Right lobe of liver (tissue), 6 donors: Measurements from ENCODE around the gene TP53. TPM values are rescaled to one million over a fixed set of nuclear protein-coding genes. Genes with fewer than 3 reads are reported as not detected.
A peak's percentile ranks its signal among the peaks of the same experiment; 100 is the strongest.
"Not testable (repeated sequence)": the region's sequence is repeated elsewhere in the genome, so short reads cannot be mapped to it uniquely, and the experiment has no call there.

Experiments used
- ATAC-seq, 4 donors: fragments of 200-7000 bp; cut with Tn5 transposase; one replicate each; pipeline ENCODE4 v1.9.1; 2020; ENCODE audit warnings: mild to moderate bottlenecking in 4 of 4, moderate library complexity in 4 of 4
- DNase-seq, 3 donors: peaks; one replicate each; pipeline ENCODE4 v3.0.0-alpha.2; 2020
- H3K27ac ChIP-seq, 3 donors: fragments of 200-600 bp; one replicate each; pipeline ENCODE4 v1.8.0; 2022
- H3K27me3 ChIP-seq, 2 donors: fragments of 200-600 bp; one replicate each; pipeline ENCODE4 v1.8.0; 2022
- H3K36me3 ChIP-seq, 4 donors: fragments of 200-600 bp; sonication (generic) in 1 of 4; one replicate each; pipeline versions ENCODE4 v1.5.1 to v1.8.0; 2017 to 2022; ENCODE audit warnings: control low read depth in 1 of 4
- H3K4me1 ChIP-seq, 4 donors: fragments of 200-600 bp; sonication (generic) in 1 of 4; one replicate each; pipeline versions ENCODE4 v1.5.1 to v1.8.0; 2017 to 2022; ENCODE audit warnings: control low read depth in 1 of 4
- H3K4me3 ChIP-seq, 3 donors: fragments of 200-600 bp; one replicate each; pipeline ENCODE4 v1.8.0; 2022
- H3K9me3 ChIP-seq, 4 donors: fragments of 200-600 bp; sonication (generic) in 1 of 4; one replicate each; pipeline versions ENCODE4 v1.5.1 to v1.8.0; 2017 to 2022; ENCODE audit warnings: control low read depth in 1 of 4
- CTCF ChIP-seq, 4 donors: fragments of 200-600 bp in 3 of 4; fragments of 450-650 bp in 1 of 4; IDR thresholded peaks; one replicate each; pipeline versions ENCODE4 v1.5.1 to v1.8.0; 2016 to 2022; ENCODE audit warnings: antibody characterized with exemption in 4 of 4, mild to moderate bottlenecking in 2 of 4
- POLR2A ChIP-seq: fragments of 450-650 bp; IDR thresholded peaks from one replicate; pipeline ENCODE4 v1.6.1; 2017; ENCODE audit warnings: antibody characterized with exemption, mild to moderate bottlenecking
- WGBS: methylation state at CpG from one replicate; pipeline ENCODE4 v1.1.6; 2018; ENCODE audit warnings: low coverage, low lambda C conversion rate; ENCODE audit not compliant: insufficient coverage; ENCODE audit errors: missing lambda C conversion rate; 5-methylcytosine and 5-hydroxymethylcytosine counted together
- intact Hi-C, 2 donors: fragments of 100-400 bp; cut with DNase I; formaldehyde crosslinking; loops; one replicate each; pipeline versions ENCODE4 v1.11.2 to v1.14.1; 2022
- total RNA-seq, 6 experiments: library from RNA; depleted of rRNA in 2 of 6; stranded (reverse); fragments of >200 nt in 2 of 6; fragmentation: NEBNext Ultra II Directional in 3 of 6; extraction: Animal tissue kit (Norgen Biotek cat#: 25700) in 3 of 6; gene quantifications; one replicate each; pipeline versions ENCODE4 v1.1.0 to v1.2.4, GENCODE V29; 2016 to 2023
- donor health status: DM: no; HTN: yes; CAD: no.
- donor health status: DM: no; HTN: no; CAD: no.
- donor health status: DM: no; HTN: no; CAD: no.
- donor health status: DM: no; HTN: yes; CAD: no.
- donor health status: DM: no; HTN: yes; CAD: no.

TP53 gene
- total RNA-seq, 6 experiments from 2014 or later, result 12.9 to 30.0 (median 23.0) TPM

DNA sequence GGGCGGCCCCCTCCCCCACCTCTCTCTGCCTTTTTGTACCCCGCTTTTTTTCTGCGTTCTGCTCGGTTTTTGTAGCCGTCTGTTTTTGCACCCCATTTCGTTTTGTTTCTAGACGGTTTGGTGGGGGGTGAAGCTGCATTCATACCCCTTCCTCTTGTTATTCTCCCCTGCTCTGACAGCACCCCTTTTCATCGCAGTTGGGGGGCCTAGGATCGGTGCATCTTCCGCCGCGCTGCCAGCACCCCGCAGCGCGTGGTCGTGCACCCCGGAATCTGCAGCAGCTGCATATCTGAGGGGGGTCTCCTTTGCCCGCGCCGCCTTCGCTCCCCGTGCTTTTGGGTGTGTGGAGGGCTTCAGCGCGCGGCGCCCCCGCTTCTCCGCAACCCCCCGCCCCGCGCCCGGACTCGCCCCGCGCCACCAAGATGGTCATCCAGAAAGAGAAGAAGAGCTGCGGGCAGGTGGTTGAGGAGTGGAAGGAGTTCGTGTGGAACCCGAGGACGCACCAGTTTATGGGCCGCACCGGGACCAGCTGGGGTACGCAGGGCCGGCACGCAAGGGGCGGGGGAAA is 36.1 kb downstream of the TP53 start:
- 0% methylated on average over 17 of the region's 45 CpGs for WGBS
- Histone ChIP-seq H3K4me1 (peaks cover 0 to 13% (median 4%) of the 10 kb centered on the region in 4 donors), H3K27me3 (no peaks in the 10 kb centered on the region), H3K36me3 (no peaks in the 10 kb centered on the region), H3K27ac (no peak overlapping the region), H3K9me3 (no peaks in the 10 kb centered on the region), H3K4me3 (peak overlapping the region; percentile 32 to 48 (median 46))
- intact Hi-C loops, result no loop called here
- no peak for TF ChIP-seq CTCF (IDR thresholded peaks at IDR 0.05)
- ATAC-seq, result no peak
- no peak for DNase-seq

DNA sequence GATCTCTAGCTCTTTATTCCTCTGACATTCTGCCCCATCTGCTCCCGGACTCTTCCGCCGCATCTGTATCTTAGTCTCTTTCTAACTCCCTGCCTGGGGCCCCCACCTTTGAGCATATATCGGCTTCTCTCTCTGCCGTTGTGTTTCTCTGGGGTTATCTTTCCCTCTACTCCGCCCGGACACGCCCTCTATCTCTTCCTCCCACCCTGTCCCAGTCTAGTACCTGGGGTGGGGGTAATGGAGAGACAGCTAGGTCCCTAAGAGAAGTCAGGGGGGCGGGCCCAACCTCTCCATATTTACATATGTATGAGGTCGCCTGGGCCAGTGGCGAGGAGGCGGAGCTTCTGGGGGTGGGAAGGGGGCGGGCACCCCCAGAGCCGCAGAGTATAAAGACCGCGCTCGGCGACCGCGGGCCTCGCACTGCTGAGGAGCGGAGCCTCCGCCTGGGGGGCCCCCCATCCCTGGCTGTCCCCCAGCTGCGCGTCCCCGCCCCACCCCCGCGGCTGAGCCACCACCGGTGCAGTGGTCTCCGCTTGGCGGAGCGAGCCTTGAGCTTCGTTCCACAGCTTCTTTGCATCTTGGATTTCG is 36.7 kb downstream of the TP53 start, which contains the start of gene ATP1B2:
ATP1B2 (plus strand) TSS at position 418 of the 588 bp plus-strand sequence. CDS start 593 bp downstream, outside the sequence.
- DNase-seq (peak; percentile 72 to 85 (median 73)), ATAC-seq (peak; percentile 84 to 93 (median 88))
- no peak within 1 kb of the TSS for H3K27ac ChIP-seq
- H3K4me1 ChIP-seq, result peaks cover 0 to 13% (median 4%) of the 10 kb centered on the region in 4 donors
- peak within 1 kb of the TSS; percentile 32 to 48 (median 46) for H3K4me3 ChIP-seq
- 3% methylated on average over 14 of the region's 34 CpGs for WGBS
- H3K9me3 ChIP-seq, result no peaks in the 10 kb centered on the region
- no peaks in the 10 kb centered on the region for H3K36me3 ChIP-seq
- H3K27me3 ChIP-seq, result no peaks in the 10 kb centered on the region
- intact Hi-C loops, result no loop called here
- TF ChIP-seq CTCF (IDR thresholded peaks at IDR 0.05), result no peak
- no peak for TF ChIP-seq POLR2A

DNA sequence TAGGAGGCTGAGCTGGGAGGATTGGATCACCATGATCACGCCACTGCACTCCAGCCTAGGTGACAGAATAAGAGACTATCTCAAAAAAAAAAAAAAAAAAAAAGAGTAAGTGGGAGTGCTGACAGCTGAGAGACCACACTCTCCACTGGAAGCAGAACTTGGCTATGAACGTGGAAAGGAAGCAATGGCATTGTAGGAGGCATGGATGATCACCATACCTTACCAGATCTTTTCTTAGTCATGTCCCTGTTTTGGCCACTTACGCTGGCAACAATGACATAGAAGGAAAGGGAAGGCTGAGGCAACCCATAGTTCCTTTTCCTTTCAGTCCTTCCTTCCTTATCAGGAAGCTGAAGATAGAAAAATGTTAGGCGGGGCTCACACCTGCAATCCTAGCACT is 40.3 kb downstream of the TP53 start:
- no peak overlapping the region for H3K27ac ChIP-seq
- no peaks in the 10 kb centered on the region for H3K36me3 ChIP-seq
- no peaks in the 10 kb centered on the region for H3K27me3 ChIP-seq
- no peak overlapping the region for H3K4me3 ChIP-seq
- ATAC-seq, result no peak
- DNase-seq, result no peak
- intact Hi-C loops, result no loop called here
- peaks cover 0 to 13% (median 4%) of the 10 kb centered on the region in 4 donors for H3K4me1 ChIP-seq
- 50% methylated on average over 2 of the region's 4 CpGs for WGBS
- no peak for TF ChIP-seq CTCF (IDR thresholded peaks at IDR 0.05)
- TF ChIP-seq POLR2A, result no peak
- no peaks in the 10 kb centered on the region for H3K9me3 ChIP-seq

DNA sequence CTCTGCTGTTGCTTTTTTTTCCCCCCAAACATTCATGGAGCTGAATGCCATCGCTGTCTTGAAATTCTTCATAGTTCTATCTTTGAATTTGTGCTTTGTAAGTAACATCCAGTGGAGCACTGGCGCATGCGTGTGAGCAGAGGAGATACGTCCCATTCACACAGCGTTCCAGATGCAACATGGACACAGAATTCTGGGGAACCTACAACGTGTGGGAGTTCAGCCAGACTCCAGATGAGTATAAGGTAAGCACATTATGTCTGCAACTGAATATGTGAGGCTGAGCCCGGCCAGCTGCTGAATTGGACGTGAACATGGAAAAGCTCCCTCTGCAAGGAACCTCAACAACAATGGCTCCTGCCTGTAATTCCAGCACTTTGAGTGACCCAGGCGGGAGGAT is 40.8 kb downstream of the TP53 start:
- Histone ChIP-seq H3K27me3 (no peaks in the 10 kb centered on the region), H3K36me3 (no peaks in the 10 kb centered on the region), H3K27ac (no peak overlapping the region), H3K4me1 (peaks cover 0 to 12% (median 4%) of the 10 kb centered on the region in 4 donors), H3K4me3 (no peak overlapping the region), H3K9me3 (no peaks in the 10 kb centered on the region)
- intact Hi-C loops, result no loop called here
- no peak for DNase-seq
- WGBS, result 91% methylated on average over 7 of the region's 9 CpGs
- no peak for TF ChIP-seq POLR2A
- no peak for ATAC-seq

DNA sequence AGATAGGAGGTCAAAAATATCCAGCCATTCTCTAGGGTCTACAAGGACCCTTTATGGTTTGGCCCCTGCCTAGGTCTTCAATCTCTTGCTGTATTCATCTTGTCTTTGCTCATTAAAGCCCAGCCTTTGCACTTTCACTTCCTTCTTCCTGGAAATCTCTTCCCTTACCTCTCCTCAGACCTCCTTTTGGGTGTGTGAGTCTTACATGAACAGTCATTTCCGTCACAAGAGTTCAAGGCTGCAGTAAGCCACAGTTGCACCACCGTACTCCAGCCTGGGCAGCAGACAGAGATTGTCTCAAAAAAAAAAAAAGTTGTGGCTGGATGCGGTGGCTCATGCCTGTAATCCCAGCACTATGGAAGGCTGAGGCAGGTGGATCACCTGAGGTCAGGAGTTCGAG is 42.5 kb downstream of the TP53 start:
- H3K4me3 ChIP-seq, result no peak overlapping the region
- ATAC-seq (no peak), DNase-seq (no peak)
- TF ChIP-seq CTCF (IDR thresholded peaks at IDR 0.05) (no peak), POLR2A (no peak)
- H3K27me3 ChIP-seq, result no peaks in the 10 kb centered on the region
- WGBS, result 43% methylated on average over 4 of the region's 4 CpGs
- no peaks in the 10 kb centered on the region for H3K4me1 ChIP-seq
- no peak overlapping the region for H3K27ac ChIP-seq
- no peaks in the 10 kb centered on the region for H3K36me3 ChIP-seq
- intact Hi-C loops, result no loop called here
- H3K9me3 ChIP-seq, result no peaks in the 10 kb centered on the region

DNA sequence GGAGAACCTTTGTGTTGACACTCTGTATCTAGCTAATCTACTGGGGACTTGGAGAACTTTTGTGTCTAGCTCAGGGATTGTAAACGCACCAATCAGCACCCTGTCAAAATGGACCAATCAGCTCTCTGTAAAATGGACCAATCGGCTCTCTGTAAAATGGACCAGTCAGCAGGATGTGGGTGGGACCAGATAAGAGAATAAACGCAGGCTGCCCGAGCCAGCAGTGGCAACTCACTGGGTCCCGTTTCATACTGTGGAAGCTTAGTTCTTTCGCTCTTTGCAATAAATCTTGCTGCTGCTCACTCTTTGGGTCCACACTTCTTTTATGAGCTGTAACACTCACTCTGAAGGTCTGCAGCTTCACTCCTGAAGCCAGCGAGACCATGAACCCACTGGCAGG is 45.7 kb downstream of the TP53 start:
- H3K27ac ChIP-seq, ATAC-seq, H3K27me3 ChIP-seq, H3K4me3 ChIP-seq, H3K9me3 ChIP-seq, DNase-seq, H3K36me3 ChIP-seq, intact Hi-C loops, H3K4me1 ChIP-seq: not testable (repeated sequence)
- WGBS, result 51% methylated on average over 5 of the region's 7 CpGs
